HG02763 (cell line): ENCODE measurements around the gene MDFIC.

Experiments
- ATAC-seq: cut with Tn5 transposase; IDR thresholded peaks from one replicate; pipeline ENCODE4 v1.9.1; 2021; ENCODE audit warnings: mild to moderate bottlenecking, moderate library complexity; ENCODE audit not compliant: unreplicated experiment

The MDFIC gene

DNA sequence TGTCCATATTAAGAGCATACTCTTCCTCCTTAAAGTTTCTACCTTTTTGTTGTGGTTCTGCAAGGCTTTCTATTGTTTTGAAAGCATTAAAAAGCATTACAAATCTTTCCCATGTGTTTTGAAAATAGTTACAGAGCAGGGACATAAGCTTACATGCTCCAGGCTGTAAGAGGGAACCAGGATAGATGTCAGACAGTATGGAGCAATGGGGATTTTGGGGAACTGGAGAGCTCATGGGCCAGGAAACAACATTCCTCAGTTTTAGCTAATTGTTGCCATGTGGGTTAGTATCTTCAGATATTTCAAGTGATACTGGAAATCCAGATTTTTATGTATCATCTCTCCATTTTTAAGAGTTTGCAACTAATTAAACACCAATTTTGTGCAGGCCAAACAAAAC, 3.5 kb downstream of the MDFIC start:
- ATAC-seq: no peak

DNA sequence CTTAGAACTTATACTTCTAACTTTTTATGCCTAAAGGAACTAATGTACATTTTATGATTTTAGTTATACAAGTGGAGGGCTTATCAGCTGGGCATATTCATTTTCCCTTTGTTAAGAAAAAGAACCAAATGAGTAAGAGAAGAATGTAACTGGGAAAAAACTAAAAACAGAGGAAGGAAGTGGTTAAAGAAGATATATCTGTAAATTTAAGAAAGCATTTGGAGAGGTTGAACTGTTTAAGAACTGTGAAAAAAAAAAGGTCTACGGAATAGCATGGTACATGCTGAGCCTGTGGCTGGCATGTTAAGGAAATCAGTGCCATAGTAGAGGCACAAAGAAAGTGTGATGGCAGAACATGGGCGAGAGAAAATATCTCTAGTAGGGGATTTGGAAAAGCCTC, 6.2 kb downstream of the MDFIC start:
- ATAC-seq: no peak

DNA sequence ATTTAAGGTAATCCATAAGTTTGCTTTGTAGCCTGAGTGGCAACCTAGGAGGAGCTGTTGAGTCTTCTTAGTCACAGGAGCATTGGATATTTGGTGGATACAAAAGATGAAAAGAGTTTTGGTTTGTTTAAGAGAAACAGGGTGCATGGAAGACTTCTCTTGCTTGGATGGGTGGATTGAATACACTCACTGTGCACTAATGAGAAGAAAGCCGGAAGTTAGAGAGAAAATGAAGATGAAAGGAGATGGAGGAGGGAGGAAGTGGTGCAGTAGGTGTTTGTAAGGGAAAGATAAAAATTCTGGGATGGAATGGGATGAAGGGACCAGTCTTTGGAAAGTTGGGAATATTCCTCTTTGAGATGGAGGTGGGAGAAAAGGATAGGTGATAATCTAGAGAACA, 7.7 kb downstream of the MDFIC start:
- no peak for ATAC-seq

DNA sequence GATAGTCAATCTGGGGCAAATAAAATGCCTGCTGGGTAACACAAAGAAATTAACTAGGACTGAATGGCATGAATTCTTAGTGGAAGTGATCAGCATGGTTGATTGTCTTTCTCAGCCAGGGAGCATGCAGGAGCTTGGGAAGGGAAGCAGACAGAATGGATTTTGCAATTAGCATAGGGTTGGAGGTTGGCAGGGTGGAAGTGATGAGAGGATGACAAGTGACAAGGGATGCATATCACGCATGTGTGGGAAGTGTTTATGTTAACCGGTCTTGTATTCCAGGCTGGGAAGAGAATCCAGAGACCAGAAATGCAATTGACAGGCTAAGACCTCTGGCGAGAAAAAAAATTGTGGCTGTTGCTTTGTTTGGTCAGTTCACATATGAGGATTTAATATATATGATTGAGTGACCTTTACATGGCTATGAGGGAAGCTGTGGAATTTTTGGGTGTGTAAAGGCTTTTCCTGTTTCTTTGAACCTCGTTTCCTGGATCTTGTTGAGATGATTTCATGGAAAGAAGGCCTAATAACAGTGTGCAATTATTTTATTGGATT, 8.3 kb downstream of the MDFIC start:
- ATAC-seq: no peak

DNA sequence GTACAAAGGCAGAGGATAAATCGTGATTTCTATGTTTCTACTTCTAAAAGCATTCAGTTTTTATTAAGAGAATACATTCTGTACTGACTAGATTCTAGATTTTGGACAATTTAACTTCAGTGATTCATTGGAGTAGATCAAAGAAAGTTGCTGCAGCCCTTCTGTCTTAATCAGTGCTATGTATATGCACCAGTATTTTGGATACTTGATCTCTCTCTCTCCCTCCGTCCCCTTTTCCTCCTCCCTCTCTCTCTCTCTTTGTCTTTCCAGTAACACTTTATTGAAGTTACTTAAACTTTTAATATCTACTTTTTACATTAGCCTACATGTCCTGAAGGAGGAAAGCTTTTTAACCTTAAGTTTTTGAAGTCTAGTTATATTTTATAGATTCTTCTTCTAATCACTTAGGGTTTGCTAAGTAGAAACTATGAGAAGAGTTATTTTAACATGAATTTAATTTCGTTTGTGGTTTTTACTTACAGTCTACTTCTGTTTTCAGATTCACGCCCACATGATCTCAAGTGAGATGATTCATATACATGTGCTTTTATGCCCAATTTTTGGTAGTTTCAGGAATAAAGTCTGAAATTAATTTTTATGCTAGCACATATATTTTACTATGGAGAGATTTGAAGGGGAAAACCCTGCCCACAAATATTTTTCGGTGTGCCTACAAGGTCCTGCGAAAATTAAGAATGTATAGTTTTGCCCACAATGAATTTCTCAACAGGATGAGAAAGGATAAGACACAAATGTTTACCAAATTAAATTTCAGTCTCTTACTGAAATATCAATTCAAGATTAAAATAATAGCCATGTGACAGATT, 9.1 kb downstream of the MDFIC start:
- ATAC-seq: peak; percentile 42

DNA sequence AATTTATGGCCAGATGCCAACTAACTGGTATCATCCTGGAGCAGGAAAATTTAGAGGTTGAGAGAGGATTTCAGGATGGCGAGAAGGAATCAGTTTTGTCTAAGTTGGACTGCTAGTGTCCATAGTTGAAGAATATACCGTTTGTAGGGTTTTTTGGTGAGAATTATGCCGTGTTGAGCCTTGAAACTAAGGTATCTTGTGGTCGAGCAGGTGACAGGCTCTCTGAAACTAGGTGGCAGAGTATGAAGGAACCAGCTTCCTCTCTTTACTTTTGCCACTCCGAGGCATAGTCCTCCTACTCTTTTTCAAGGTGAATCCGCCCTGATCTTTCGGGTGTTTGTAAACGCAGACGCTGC, 9.7 kb downstream of the MDFIC start:
- ATAC-seq: peak; percentile 90

DNA sequence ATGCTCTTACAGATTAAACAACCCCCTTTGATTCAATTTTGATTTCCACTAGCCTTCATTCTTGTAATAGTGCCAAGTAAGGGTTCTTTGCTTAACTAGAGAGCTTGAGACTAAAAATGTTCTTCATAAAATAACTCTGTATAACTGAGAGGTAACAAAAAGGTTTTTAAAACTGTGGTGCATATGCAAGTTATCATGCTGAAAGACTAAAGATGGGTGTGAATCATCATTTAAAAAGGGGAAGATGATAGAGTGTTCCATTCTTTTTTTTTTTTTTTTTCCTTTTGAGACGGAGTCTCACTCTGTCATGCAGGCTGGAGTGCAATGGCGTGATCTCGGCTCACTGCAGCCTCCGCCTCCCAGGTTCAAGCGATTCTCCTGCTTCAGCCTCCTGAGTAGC, 11.1 kb downstream of the MDFIC start:
- ATAC-seq: no peak

DNA sequence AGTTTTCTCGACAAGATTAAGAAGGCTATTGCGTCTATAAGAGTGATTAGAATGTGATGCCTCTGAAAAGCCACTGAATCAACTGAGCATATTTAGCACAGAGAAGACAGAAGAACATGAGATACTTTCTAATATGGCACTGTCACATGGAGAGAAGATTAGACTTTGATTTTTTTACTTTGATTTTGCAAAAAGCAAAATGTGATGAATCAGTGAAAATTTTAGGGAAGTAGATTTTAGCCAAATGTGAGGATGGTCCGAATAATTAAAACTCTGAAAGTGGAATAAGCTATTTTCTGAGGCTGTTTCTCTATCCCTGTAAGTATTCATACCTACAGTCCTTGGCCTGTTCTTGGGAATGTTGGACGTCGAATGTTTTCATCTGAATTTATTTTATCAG, 11.8 kb downstream of the MDFIC start:
- ATAC-seq: no peak

DNA sequence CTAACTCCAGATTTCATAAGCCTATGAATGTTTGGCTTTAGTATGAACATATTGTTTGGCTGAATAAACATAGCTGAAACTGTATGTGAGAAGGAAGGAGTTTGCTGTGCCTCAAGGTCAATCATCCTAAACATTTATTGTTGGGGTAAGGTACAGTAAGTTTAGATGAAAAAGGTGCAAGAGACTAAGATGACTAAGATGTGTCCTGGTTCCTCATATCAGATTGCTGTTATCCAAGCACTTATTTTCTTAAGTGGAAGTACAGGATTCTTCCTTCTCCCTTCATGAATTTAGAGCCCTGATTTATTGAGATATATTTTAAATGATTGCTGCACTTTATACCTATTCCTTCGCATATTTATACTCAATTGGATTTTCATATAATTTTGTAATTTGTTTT, 12.2 kb downstream of the MDFIC start:
- no peak for ATAC-seq

DNA sequence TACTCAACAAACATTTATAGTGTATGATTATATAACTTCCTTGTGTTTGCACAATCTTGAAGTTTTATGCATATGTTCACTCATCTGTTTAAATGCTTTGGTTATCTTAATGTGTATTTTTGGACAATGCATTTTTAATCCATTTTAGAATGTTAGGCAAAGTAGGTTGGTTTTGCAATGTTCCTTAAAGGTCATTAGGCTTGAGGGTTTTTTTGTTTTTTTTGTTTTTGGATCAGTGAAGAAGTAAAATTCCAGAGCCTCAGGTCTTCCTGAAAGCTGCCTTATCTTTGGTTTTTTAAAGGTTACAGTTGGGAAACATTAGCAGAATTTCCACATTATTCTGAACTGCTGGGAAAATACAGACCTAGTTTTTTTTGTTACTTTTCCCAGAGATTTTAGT, 12.8 kb downstream of the MDFIC start:
- no peak for ATAC-seq

DNA sequence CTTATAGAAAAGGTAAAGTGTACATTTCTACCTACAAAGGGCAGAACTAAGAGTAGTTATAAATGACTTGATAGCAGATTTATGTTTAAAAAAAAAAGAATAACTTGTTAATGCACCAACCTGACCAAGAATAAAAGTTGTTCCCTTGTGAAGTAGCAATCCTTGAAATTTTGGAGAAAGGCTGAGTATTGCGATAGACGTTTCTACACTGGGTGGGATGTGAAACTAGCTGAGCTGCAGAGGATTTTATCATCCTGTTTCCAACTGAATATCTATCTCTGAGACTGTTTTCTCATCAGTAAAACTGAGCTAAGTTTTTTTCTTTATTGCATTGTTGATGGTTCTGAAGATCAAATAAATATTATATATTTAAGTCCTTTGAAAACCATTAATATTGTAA, 14.6 kb downstream of the MDFIC start:
- ATAC-seq: no peak

DNA sequence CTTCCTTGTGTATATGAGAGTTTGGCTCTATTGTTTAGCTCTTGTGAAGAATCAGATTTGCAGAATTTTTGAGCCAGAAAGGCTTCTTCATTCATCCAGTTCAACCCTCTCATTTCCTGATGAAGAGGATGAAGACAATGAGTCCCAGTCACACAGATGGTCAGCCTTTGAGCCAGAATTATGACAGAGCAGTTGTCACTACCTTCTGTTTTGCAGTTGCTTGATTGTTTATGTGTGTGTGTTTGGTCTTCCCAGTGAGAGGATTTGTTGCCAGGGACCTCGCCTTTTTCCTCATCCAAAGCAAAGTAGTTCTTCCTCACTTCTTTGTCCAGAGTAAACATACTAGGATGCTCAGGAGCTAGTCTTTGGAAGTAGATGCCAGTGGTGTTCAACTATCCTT, 15.6 kb downstream of the MDFIC start:
- no peak for ATAC-seq

DNA sequence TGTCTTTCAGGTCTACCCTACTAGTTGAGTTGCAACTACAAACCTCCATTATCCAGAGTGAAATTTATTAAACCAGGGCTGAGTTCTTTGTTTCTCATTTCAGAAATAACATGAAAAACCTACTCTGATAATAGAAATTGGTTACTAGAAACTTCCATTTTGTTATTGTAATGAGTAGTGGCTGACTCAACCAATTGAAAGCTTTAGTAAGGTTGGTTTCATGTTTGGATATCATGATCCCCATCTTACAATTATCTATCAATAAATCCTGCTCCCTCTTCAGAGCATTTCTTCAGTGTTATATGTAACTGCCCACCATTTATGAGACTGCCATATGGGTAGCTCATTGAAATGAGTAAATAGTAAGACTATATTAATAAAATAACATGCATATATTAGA, 16.9 kb downstream of the MDFIC start:
- no peak for ATAC-seq

DNA sequence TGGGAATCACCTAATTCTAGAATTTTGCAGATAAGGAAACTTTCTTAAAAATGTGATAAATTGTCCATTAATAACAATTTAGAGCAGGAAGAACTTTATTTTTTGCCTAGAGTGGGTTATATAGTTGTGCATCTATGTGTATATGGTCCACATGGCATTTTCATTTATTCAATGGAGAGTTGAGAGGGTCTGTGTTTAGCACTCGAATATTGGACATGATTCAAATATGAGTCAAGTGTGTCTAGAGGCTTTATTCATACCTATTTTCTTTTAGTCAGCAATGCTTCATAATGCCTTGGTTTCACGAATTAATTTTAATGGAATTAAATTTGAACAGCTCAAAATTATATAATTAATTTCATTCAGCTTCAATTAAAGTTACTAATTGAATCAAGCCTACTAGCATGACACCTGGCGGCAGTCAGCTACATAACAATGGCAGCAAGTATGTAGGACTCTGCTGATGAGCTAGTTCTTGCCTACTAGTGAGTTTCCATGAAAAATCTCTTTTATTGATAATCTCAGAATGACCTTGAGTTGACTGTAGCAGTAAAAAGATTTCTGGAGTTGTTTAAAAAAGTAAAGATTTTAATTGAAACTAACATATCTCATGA, 17.7 kb downstream of the MDFIC start:
- no peak for ATAC-seq

DNA sequence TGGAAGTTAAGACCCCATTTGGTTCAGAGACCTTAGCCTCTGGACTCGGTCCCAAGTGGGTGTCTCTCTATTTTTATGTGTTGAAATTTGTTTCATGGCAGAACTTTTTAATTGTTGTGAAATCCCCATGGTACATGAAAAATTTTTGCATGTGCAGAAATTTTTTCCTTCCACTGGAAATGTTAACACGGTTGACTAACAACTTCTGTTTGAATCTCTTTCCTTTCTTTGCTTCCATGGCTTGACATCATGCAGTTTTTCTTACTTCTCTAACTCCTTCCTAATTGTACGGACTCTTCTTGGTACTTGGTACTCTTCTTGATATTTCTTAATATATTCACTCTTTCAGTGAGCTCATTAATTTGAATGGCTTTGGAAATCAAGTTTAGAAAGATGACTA, 18.3 kb downstream of the MDFIC start:
- no peak for ATAC-seq

DNA sequence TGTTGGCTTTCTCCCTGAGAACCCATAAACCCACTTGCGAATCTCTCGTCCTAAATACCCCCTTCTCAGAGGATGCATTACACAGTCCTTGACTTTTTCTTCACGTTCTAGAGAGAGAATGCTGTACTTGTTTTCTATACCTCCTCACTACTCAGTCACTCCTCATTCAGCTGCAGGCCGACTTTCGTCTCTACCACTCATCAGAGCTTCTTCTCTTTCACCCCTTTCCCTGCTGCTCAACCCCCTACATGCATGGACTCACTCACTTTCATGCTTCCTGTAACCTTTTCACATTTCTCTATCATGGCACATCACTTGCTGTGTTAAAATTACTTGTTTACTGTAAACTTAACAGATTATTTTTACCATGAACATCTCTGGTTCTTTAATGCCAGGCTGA, 19.8 kb downstream of the MDFIC start:
- no peak for ATAC-seq

DNA sequence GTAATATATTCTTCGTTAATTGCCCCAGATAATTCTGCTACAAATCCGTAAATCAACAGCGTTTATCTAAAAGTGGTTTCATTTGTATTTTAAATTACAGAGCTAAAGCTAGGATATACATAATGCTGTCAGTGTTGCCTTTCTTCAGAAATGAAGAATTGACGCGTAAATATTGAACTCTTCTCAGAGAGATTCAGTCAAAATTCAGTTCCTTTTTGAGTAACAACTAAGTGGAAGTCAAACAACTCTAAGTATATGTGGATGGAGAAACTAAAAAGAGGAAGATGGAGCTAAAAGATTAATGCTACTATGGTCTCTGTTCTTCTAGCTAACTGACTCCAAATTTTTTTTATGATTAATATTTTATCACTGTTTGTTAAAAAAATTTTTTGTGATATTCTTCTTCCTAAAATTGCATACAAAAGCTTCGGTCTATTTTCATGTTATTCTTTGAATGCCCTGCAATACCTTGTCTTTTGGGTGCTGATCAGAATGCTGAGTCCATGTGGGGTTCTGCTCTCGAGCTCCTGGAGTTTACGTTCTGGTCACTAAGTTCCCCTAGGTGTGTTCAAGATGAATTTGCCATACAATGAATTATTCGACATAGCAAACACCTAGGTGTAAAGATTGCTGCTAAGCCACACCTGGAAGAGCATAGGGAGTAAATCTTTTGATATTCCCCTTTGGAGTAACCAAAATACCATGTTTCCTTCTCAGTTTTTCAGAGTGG, 20.7 kb downstream of the MDFIC start:
- ATAC-seq: no peak

DNA sequence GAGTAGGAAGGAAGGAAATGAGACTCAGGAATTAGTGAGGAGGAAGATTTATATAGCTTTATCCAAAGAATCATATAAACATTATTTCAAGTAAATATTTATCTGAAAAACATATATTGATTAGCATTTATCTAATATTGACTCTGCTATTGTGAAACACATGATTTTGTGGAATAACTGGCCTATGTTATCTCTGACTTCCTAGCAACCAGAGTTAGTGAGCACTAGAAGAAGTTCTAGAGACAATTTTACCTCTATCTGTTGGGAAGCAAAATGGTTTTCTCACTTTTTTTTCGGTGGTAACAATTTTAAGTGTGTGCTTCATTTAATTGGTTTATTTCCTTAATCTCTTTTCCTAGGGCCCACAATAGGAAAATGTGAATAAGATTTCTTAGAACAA, 21.6 kb downstream of the MDFIC start:
- no peak for ATAC-seq

DNA sequence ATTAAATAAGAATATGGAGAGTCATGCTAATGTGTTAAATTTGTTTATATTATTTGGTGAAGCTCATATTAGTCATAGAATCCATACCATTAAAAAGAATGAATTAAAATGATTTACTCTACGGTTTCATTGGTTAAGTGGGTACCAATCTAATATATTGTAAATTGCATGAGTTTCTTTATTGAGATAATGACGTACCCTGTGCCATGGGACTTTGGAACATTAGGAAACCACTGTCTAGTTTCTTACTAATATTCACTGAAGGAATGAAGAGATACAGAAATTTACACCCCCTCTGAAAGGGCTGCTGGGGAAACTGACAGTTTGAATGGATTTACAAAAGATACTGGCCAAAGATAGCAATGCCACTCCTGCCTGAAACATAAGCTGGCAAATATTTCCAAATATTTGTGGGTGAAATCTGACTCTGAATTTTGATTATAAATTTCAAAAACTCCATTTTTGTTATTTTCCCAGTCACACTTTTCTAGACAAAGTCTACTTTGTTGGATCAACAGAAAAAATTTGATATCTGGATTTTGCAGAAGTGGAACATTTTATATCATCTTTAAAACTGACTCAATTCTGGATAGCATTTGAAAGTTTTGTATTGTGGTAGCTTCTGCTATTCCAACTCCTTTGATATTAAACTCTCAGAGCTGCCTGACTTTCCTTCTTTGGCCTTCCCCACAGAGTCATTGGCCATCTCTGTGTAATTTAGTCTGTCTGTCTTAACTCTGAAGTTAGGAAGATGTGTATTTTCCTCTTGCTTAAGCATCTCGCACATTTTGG, 22.3 kb downstream of the MDFIC start:
- no peak for ATAC-seq

DNA sequence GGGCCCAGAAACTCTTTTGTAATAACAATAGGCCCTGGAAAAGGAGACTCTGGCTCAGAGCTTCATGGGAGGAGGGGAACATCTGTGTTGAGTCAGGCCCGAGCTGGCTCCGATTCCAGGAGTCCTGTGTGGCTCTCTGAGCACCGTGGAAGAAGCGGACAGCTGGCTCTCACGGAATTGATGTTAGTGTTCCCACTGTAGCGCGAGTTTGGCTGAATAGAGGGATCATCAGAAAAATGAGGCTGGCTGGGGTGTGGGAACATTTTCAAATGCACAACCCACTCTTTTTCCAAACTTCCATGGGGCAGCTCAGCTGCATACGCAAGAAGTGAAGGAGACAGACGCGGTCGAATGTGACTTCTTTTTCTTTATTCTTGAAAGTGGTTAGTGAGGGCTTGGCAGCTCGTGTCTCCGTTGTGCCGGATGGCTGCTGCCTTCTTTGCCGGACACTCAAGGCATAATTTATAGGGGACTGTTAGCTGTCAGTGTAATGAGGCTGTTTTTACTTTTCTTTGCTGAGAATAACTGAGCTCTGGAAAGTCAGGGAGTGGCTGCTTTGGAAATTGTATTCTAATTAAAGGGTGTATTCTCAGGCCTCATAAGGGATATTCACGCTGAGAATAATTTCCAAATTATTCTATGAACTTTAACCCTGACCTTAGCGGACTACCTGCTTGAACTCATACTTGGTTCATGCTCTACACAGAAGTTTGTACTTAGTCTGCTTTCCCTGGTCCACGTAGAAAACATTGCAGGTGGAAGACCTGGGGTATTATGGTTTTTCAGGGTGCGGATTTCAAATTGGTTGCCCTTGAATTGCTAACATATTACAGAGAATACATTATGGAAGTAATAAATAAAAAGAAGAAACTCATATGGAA, 23.1 kb downstream of the MDFIC start:
- no peak for ATAC-seq
